Erythroblast (primary cell): ENCODE measurements around the gene UCN2.

ENCODE experiments used
- GATA1 ChIP-seq: IDR thresholded peaks from 2 replicates; pipeline ENCODE4 v1.6.1; 2011; ENCODE audit warnings: low read depth, mild to moderate bottlenecking, control low read depth, low read length, moderate library complexity
- POLR2A ChIP-seq: IDR thresholded peaks from 2 replicates; pipeline ENCODE4 v1.6.1; 2011; ENCODE audit warnings: mild to moderate bottlenecking, low read length

GRCh38 chr3:48555231-48555948 is 8.2 kb downstream of the UCN2 start:
- TF ChIP-seq POLR2A (peak; percentile 27), GATA1 (no peak)
